GM12891 (cell line): ENCODE measurements around the gene WFDC1.

Source experiments
- POLR2A ChIP-seq: IDR thresholded peaks from 2 replicates; pipeline ENCODE4 v1.6.1; 2011; ENCODE audit warnings: low read depth, low read length, control low read depth
- SPI1 ChIP-seq: IDR thresholded peaks from 2 replicates; pipeline ENCODE4 v1.6.1; 2011; ENCODE audit warnings: low read depth, low read length, control low read depth

DNA sequence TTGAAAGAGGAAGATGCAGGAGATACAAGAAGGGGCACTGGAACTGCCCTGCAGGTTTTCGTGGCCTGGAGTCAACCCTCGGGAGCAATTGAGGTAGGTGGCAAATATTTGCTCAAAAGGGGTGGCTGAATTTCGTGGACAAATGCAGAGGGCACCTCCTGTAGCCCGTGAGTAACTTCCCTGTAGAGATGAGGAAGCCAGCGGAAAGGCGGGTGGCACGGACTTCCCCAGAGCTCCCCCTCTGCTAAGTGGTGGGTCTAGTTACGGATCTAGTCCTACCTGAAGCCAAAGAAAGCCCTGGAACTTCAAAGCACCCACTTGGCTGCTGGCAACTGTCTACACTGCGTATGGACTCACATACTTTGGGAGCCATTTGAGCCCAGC lies 72.6 kb downstream of the WFDC1 start:
- TF ChIP-seq POLR2A (no peak), SPI1 (no peak)
